Thymus (tissue), 11 donors: Measurements from ENCODE around the gene TTC39C. TPM values are rescaled to one million over a fixed set of nuclear protein-coding genes. Genes with fewer than 3 reads are reported as not detected.

Experiments
- DNase-seq, 9 donors: peaks; one replicate each; pipeline ENCODE4 v3.0.0-alpha.2; 2013; ENCODE audit warnings: low spot score in 9 of 9, low read depth in 6 of 9, missing footprints in 1 of 9
- H3K27ac ChIP-seq, 2 donors: one replicate each; pipeline ENCODE4 v1.5.1; 2013; ENCODE audit warnings: control low read depth in 1 of 2, low read depth in 1 of 2, low read length in 1 of 2, mild to moderate bottlenecking in 1 of 2, moderate library complexity in 1 of 2
- H3K27me3 ChIP-seq, 2 donors: one replicate each; pipeline ENCODE4 v1.5.1; 2013; ENCODE audit warnings: low read length in 1 of 2; ENCODE audit not compliant: control insufficient read depth in 2 of 2, insufficient read depth in 1 of 2
- H3K36me3 ChIP-seq, 2 donors: one replicate each; pipeline ENCODE4 v1.5.1; 2013; ENCODE audit warnings: low read length in 1 of 2, mild to moderate bottlenecking in 1 of 2, moderate library complexity in 1 of 2; ENCODE audit not compliant: control insufficient read depth in 2 of 2, insufficient read depth in 2 of 2
- H3K4me1 ChIP-seq, 2 donors: one replicate each; pipeline ENCODE4 v1.5.1; 2013; ENCODE audit warnings: low read length in 2 of 2; ENCODE audit not compliant: control insufficient read depth in 2 of 2, insufficient read depth in 2 of 2
- H3K4me3 ChIP-seq, 2 donors: one replicate each; pipeline ENCODE4 v1.5.1; 2013; ENCODE audit warnings: low read length in 2 of 2, control low read depth in 1 of 2, mild to moderate bottlenecking in 1 of 2
- H3K9me3 ChIP-seq, 2 donors: one replicate each; pipeline ENCODE4 v1.5.1; 2013; ENCODE audit warnings: low read length in 1 of 2, mild to moderate bottlenecking in 1 of 2; ENCODE audit not compliant: control insufficient read depth in 2 of 2, insufficient read depth in 1 of 2
- WGBS: extraction: QIAGEN DNeasy Blood & Tissue Kit; methylation state at CpG from one replicate; pipeline ENCODE4 v1.1.7; 2013; 5-methylcytosine and 5-hydroxymethylcytosine counted together
- polyA plus RNA-seq: library from polyadenylated mRNA; stranded (reverse); fragments of 200-250 nt; gene quantifications from one replicate; pipeline ENCODE4 v1.2.3, GENCODE V29; 2013
- total RNA-seq: library from RNA; stranded (reverse); fragments of 120-200 nt; gene quantifications from one replicate; pipeline ENCODE4 v1.2.4, GENCODE V29; 2013
- donor health status: healthy.

Gene TTC39C
- total and polyA plus RNA-seq, 2 donors = 28.0 to 33.7 TPM

DNA sequence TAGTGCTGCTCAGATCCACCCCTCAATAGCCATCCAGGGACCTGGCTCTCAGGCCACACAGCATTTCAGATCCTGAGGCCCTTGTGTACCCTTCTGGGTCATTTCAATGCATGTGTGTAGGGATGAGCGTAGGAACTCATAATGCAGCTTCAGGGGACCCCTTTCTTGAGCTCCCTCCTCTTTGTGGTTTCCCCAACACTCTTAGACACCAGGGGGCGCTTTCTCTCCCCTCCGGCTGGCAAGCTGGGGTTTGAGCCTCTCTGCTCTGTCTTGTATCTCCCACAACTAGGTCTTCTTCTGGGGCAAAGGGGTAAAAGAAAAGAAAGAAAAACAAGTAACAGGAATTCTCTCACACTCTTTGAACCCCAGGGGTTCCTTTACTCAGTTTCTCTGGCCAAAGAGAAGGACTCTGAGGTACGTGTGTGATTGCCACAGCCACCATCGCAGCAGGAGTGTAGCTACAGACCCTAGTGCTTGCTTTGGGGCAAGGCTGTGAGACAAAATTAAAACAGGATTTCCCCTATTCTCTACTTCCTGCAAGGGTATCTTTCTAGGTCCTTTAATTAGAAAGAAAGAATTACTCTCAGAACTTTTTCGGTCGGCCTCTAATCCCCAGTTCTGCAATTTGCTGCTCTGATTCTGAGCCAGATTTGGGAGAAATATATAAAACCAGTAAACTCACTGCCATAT lies 162.3 kb downstream of the TTC39C start:
- Histone ChIP-seq H3K27ac (no peak overlapping the region), H3K36me3 (no peaks in the 10 kb centered on the region), H3K9me3 (no peaks in the 10 kb centered on the region), H3K4me3 (no peak overlapping the region), H3K4me1 (no peaks in the 10 kb centered on the region), H3K27me3 (no peaks in the 10 kb centered on the region)
- DNase-seq = peak; percentile 5 to 65 (median 19)
- 91% methylated on average over 7 of the region's 7 CpGs for WGBS

DNA sequence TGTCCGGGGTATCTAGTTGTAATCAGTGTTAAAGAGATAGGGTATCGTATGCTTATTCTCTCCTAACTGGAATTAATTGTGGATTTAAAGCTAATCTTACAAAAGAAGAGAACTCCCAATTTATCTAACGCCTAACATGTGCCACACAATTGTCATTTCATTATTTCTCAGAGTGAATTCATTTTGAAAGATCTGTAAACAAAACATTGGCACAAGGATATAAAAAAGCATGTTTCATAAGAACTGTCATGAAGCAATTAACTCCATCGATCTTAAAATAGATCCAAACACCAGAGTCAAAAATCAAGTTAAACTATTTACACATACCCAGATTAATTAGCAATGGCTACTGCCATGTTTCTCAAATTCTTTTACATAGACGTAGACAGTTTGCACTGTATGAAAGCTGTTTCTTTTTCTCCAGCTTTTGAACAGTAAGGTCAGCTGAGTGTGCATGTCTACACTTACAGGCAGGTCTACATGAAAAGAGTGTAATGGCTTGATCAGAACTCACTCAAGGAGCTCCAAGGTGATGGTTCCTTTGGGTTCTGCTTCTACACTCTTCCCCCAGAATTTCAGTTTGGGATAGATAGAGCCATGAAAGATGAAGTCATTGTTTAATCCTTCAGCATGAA lies 163.1 kb downstream of the TTC39C start:
- no peaks in the 10 kb centered on the region for H3K27me3 ChIP-seq
- H3K27ac ChIP-seq = no peak overlapping the region
- 97% methylated on average over 5 of the region's 5 CpGs for WGBS
- no peak overlapping the region for H3K4me3 ChIP-seq
- no peaks in the 10 kb centered on the region for H3K9me3 ChIP-seq
- no peak for DNase-seq
- no peaks in the 10 kb centered on the region for H3K4me1 ChIP-seq
- H3K36me3 ChIP-seq = no peaks in the 10 kb centered on the region

DNA sequence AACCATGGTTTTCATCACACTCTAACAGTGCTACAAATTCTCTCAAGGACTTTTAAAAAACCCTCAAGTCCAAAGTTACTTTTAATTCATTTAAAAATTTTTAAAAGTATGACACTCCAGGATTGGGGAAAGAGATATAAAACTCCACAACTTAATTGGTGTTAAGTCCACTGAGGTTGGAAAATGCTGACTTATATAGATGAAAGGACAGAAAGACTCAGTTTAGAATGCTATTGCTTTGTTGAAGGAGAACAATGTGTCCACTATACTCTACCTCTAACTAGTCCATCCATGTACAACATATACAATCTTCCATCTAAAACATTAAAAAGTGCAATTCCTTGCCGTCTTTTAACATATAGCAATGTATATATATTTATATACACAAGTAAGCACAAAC lies 165.5 kb downstream of the TTC39C start:
- no peak for DNase-seq
- H3K36me3 ChIP-seq = no peaks in the 10 kb centered on the region
- 97% methylated on average over 1 of the region's 1 CpG for WGBS
- H3K27me3 ChIP-seq = no peaks in the 10 kb centered on the region
- no peaks in the 10 kb centered on the region for H3K4me1 ChIP-seq
- no peak overlapping the region for H3K27ac ChIP-seq
- H3K9me3 ChIP-seq = no peaks in the 10 kb centered on the region
- no peak overlapping the region for H3K4me3 ChIP-seq

DNA sequence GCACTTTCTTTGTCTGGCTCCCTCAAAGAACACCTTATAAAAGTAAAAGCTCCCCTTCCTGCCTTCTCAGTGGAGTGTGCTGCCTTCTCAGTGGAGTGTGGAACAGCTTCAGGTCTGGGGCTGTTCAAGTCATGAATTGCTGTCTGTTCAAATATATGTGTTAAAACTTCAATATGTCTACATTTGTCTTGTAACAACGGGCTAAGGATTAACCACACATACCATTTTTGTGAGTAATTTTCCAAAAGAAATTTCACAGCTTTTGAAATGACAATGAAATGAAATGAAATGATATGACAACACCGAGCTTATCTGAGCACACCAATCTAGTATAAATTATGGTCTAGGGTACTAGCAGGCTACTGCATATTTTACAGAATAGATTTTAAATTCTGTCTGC lies 167.3 kb downstream of the TTC39C start:
- Histone ChIP-seq H3K27ac (no peak overlapping the region), H3K36me3 (no peaks in the 10 kb centered on the region), H3K27me3 (no peaks in the 10 kb centered on the region), H3K9me3 (no peaks in the 10 kb centered on the region), H3K4me3 (no peak overlapping the region), H3K4me1 (no peaks in the 10 kb centered on the region)
- no peak for DNase-seq
- WGBS = 95% methylated on average over 2 of the region's 2 CpGs

Other genes starting within 250 kb of the TTC39C start
- 1.4 TPM for gene CABYR, start 124.3 kb downstream of the TTC39C start, total RNA-seq
- gene CABYR, start 124.3 kb downstream of the TTC39C start, polyA plus RNA-seq = 3.5 TPM